PFSK-1 (cell line): ENCODE measurements around the gene ADAM10.

Source experiments
- POLR2AphosphoS5 ChIP-seq: IDR thresholded peaks from 2 replicates; pipeline ENCODE4 v1.6.1; 2012; ENCODE audit warnings: low read depth, mild to moderate bottlenecking, control low read depth, low read length, moderate library complexity
- REST ChIP-seq, 2 experiments: IDR thresholded peaks; 2 replicates each; pipeline versions ENCODE4 v1.6.1 to v1.8.0; 2011 to 2012; ENCODE audit warnings: low read depth in 2 of 2, low read length in 2 of 2, control low read depth in 1 of 2, inconsistent platforms in 1 of 2, mild to moderate bottlenecking in 1 of 2, moderate library complexity in 1 of 2; ENCODE audit not compliant: insufficient read depth in 1 of 2
- SIN3A ChIP-seq: IDR thresholded peaks from 2 replicates; pipeline ENCODE4 v1.6.1; 2012; ENCODE audit warnings: mild to moderate bottlenecking, low read length, moderate library complexity, borderline replicate concordance; ENCODE audit not compliant: insufficient read depth
- TAF1 ChIP-seq: IDR thresholded peaks from 2 replicates; pipeline ENCODE4 v1.6.1; 2012; ENCODE audit warnings: low read length, control low read depth, borderline replicate concordance; ENCODE audit not compliant: insufficient read depth

GRCh38 chr15:58682234-58682633 is 67.3 kb downstream of the ADAM10 start:
- no peak for TF ChIP-seq TAF1
- TF ChIP-seq REST (IDR thresholded peaks at IDR 0.05; ENCODE audit: insufficient read depth in 1 of 2, low read depth in 2 of 2, low read length in 2 of 2): no peak
- no peak for TF ChIP-seq POLR2AphosphoS5
- no peak for TF ChIP-seq SIN3A
